PFSK-1 (cell line): ENCODE results near the gene CFAP53.

ENCODE experiments used
- FOXP2 ChIP-seq: optimal IDR thresholded peaks from 2 replicates; pipeline ENCODE3; 2011; ENCODE audit warnings: borderline replicate concordance, control low read depth, inconsistent platforms; ENCODE audit not compliant: insufficient read depth; ENCODE audit errors: extremely low read length, extremely low read depth
- POLR2AphosphoS5 ChIP-seq: IDR thresholded peaks from 2 replicates; pipeline ENCODE4 v1.6.1; 2012; ENCODE audit warnings: low read depth, mild to moderate bottlenecking, control low read depth, low read length, moderate library complexity
- REST ChIP-seq, 2 experiments: IDR thresholded peaks; 2 replicates each; pipeline versions ENCODE4 v1.6.1 to v1.8.0; 2011 to 2012; ENCODE audit warnings: low read depth in 2 of 2, low read length in 2 of 2, control low read depth in 1 of 2, inconsistent platforms in 1 of 2, mild to moderate bottlenecking in 1 of 2, moderate library complexity in 1 of 2; ENCODE audit not compliant: insufficient read depth in 1 of 2
- SIN3A ChIP-seq: IDR thresholded peaks from 2 replicates; pipeline ENCODE4 v1.6.1; 2012; ENCODE audit warnings: mild to moderate bottlenecking, low read length, moderate library complexity, borderline replicate concordance; ENCODE audit not compliant: insufficient read depth
- TAF1 ChIP-seq: IDR thresholded peaks from 2 replicates; pipeline ENCODE4 v1.6.1; 2012; ENCODE audit warnings: low read length, control low read depth, borderline replicate concordance; ENCODE audit not compliant: insufficient read depth

CFAP53 gene

GRCh38 chr18:50179465-50179864 lies 86.8 kb downstream of the CFAP53 start:
- no peak for TF ChIP-seq REST (IDR thresholded peaks at IDR 0.05; ENCODE audit: insufficient read depth in 1 of 2, low read depth in 2 of 2, low read length in 2 of 2)
- no peak for TF ChIP-seq TAF1
- no peak for TF ChIP-seq FOXP2
- no peak for TF ChIP-seq POLR2AphosphoS5
- TF ChIP-seq SIN3A, result no peak

GRCh38 chr18:50177294-50177992 lies 88.9 kb downstream of the CFAP53 start:
- TF ChIP-seq TAF1 (no peak), REST (IDR thresholded peaks at IDR 0.05; ENCODE audit: insufficient read depth in 1 of 2, low read depth in 2 of 2, low read length in 2 of 2) (no peak), POLR2AphosphoS5 (no peak), SIN3A (no peak), FOXP2 (no peak)
